ENCODE results near the gene CLPTM1L.
"Not testable (repeated sequence)": the region's sequence is repeated elsewhere in the genome, so short reads cannot be mapped to it uniquely, and the experiment has no call there.

The CLPTM1L gene

DNA sequence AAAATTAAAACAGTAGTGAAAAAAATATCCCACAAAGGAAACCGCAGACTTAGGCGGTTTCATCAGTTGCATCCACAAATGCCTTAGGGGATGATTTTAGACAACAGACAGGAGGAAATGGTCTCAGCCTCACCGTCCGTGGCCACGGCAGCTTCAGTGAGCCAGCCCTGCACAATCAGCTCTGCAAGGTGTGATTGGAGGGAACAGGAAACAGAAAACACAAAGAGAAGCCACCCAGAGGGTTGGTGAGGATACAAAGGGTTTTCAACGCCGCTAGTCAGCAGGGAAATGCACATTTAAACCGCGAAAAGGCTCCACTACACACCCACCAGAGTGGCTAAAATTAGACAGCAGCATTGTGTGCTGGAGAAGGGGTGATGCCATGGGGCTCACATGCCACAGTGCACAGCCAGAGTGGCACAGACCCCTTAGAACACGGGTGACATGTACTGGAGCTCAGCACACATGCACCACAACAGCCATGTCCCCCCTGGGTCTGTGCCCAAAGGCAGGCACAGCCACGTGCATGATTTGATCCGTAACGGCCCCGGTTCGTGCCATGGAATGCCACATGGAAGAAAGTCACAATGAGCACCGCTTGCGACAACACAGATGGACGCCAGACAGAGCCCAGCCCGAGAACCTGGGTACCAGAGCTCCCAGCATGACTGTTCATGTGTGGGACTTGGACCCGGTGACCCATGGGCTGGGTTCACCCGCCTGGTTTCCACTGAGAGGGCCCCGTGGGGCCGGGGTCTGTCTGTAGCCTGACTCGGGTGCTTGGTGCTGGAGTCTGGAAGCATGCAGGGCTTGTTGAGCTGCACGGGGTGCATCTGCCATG is 31.7 kb downstream of the CLPTM1L start:
- DNase-seq (ENCODE audit: low spot score), result no peak

- no peak for DNase-seq (ENCODE audit: low spot score)
Measured at GRCh38 chr5:1312206-1312605, 32.7 kb downstream of the CLPTM1L start.

GRCh38 chr5:1311439-1312055 is 33.4 kb downstream of the CLPTM1L start:
- no peak for DNase-seq (ENCODE audit: low spot score)

- DNase-seq (ENCODE audit: low spot score), result no peak
Measured at GRCh38 chr5:1310118-1310517, 34.8 kb downstream of the CLPTM1L start.

DNA sequence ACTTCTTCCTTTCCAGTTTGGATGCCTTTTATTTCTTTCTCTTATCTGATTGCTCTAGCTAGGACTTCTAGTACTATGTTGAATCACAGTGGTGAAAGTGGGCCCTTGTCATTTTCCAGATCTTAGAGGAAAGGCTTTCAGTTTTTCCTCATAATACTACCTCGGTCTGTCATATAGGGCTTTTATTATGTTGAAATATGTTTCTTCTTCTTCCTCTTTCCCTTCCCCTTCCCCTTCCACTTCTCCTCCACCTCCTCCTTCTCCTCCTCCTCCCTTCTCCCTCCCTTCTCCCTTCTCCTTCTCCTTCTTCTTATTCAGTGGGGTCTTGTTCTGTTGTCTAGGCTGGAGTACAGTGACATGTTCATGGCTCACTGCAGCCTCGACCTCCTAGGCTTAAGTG is 40.9 kb downstream of the CLPTM1L start:
- DNase-seq (ENCODE audit: low spot score), result no peak

DNA sequence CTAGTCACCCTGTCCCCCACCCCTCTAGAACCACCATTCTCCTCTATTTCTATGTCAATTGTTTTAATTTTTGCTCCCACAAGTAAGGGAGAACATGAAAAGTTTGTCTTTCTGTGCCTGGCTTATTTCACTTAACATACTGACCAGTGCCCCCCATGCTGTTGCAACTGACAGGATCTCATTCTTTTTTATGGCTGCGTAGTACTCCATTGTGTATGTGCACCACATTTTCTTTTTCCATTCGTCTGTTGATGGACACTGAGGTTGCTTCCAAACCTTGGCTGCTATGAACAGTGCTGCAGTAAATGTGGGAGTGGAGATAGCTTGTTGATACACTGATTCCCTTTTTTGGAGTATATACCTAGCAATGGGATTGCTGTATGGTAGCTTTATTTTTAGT is 42.6 kb downstream of the CLPTM1L start:
- DNase-seq (ENCODE audit: low spot score), result no peak

DNA sequence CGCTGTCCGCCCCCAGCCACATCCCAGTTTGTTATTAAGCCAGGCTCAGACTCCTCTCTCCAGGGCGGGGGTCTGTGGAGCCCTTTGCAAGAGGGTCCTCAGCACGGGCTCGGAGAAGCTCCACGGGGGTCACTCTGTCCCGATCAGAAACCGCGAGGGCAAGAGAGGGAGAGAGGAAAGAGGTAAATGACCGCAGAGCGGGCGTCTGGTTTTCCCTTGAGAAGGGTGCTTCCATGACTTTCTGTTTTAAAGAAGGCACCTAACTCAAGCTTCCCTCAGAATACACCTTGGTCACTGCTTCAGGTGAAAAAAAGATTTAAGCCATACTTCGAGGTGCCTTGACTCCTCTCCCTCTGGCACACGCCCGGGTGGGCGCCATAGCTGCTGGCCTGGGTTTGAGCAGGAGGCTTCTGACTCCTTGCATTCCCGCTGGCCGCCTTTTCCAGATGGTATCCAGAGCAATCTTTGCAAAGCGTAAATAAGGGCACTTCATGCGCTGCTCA is 44.3 kb downstream of the CLPTM1L start:
- no peak for DNase-seq (ENCODE audit: low spot score)

GRCh38 chr5:1299961-1300360 is 44.9 kb downstream of the CLPTM1L start:
- no peak for DNase-seq (ENCODE audit: low spot score)

DNA sequence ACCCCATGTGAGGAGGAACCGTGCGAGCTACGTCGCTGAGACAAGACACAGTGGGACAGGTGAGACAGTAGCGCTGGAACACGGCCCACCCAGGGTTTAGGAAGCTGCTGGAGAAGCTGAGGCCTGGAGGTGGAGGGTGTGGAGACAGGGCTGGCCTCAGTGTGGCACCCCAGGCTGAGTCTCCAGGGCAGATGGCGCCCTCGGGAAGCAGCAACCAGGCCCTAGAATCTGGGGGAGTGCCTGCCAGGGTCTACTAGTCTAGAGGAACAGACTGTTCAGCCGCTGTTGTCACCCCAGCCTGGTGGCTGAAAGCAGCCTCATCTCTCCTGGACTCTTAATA is 45.4 kb downstream of the CLPTM1L start:
- DNase-seq (ENCODE audit: low spot score), result no peak

DNA sequence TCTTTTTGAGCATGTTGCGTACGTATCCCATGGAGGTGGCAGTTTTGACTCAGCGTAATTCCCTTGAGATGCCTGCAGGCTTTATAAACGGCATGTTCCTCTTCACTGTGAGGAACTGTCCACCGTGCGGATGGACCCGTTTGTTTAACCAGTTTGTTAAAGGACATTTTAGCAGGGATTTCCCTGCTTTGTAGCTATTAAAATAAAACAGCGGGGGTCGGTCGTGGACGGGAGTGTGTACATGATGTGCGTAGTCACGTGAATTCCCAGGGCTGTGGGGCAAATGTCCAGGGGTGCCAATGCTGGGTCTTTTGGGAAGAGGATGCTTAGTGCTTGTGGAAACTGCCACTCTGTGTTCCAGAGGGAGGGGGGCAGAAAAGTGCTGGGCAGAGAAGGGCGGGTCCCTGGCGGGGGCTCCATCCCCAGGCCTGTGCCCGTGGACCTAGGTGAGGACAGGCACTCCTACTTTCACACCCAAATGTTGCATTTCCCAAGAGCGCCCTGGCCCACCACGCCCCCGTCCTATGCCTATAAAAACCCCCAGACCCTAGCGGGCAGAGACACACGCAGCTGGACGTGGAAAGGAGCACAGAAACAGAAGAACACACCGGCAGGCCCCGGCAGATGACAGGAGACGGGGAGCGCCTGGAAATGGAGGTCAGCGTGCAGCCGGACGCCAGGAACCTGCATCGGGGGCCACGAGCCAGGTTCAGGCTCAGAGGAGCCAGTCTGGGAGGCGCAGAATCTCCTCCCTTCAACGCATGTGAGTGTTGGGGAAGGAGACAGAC is 46.0 kb downstream of the CLPTM1L start:
- DNase-seq (ENCODE audit: low spot score), result no peak

- DNase-seq (ENCODE audit: low spot score), result no peak
Measured at GRCh38 chr5:1298067-1298551, 46.8 kb downstream of the CLPTM1L start.

- DNase-seq (ENCODE audit: low spot score), result no peak
Measured at GRCh38 chr5:1297243-1297642, 47.7 kb downstream of the CLPTM1L start.

DNA sequence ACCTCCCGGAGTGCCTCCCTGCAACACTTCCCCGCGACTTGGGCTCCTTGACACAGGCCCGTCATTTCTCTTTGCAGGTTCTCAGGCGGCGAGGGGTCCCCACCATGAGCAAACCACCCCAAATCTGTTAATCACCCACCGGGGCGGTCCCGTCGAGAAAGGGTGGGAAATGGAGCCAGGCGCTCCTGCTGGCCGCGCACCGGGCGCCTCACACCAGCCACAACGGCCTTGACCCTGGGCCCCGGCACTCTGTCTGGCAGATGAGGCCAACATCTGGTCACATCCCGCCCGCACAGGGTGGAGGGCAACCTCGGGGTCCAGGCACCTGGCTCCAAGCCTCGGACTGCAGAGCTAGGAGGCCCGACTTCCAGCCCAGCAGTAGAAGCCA is 49.3 kb downstream of the CLPTM1L start:
- no peak for DNase-seq (ENCODE audit: low spot score)

DNA sequence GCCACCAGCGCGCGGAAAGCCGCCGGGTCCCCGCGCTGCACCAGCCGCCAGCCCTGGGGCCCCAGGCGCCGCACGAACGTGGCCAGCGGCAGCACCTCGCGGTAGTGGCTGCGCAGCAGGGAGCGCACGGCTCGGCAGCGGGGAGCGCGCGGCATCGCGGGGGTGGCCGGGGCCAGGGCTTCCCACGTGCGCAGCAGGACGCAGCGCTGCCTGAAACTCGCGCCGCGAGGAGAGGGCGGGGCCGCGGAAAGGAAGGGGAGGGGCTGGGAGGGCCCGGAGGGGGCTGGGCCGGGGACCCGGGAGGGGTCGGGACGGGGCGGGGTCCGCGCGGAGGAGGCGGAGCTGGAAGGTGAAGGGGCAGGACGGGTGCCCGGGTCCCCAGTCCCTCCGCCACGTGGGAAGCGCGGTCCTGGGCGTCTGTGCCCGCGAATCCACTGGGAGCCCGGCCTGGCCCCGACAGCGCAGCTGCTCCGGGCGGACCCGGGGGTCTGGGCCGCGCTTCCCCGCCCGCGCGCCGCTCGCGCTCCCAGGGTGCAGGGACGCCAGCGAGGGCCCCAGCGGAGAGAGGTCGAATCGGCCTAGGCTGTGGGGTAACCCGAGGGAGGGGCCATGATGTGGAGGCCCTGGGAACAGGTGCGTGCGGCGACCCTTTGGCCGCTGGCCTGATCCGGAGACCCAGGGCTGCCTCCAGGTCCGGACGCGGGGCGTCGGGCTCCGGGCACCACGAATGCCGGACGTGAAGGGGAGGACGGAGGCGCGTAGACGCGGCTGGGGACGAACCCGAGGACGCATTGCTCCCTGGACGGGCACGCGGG is 49.9 kb downstream of the CLPTM1L start, which contains the start of gene TERT:
TSS of gene TERT (minus strand) at position 234 of the 815 bp plus-strand sequence. CDS start at position 155, 79 bp downstream.
- DNase-seq (ENCODE audit: low spot score), result peak; percentile 65

DNA sequence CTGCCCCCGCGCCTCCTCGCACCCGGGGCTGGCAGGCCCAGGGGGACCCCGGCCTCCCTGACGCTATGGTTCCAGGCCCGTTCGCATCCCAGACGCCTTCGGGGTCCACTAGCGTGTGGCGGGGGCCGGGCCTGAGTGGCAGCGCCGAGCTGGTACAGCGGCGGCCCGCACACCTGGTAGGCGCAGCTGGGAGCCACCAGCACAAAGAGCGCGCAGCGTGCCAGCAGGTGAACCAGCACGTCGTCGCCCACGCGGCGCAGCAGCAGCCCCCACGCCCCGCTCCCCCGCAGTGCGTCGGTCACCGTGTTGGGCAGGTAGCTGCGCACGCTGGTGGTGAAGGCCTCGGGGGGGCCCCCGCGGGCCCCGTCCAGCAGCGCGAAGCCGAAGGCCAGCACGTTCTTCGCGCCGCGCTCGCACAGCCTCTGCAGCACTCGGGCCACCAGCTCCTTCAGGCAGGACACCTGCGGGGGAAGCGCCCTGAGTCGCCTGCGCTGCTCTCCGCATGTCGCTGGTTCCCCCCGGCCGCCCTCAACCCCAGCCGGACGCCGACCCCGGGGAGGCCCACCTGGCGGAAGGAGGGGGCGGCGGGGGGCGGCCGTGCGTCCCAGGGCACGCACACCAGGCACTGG is 50.6 kb downstream of the CLPTM1L start:
- no peak for DNase-seq (ENCODE audit: low spot score)

GRCh38 chr5:1293416-1294205 is 51.3 kb downstream of the CLPTM1L start:
- DNase-seq (ENCODE audit: low spot score), result no peak

DNA sequence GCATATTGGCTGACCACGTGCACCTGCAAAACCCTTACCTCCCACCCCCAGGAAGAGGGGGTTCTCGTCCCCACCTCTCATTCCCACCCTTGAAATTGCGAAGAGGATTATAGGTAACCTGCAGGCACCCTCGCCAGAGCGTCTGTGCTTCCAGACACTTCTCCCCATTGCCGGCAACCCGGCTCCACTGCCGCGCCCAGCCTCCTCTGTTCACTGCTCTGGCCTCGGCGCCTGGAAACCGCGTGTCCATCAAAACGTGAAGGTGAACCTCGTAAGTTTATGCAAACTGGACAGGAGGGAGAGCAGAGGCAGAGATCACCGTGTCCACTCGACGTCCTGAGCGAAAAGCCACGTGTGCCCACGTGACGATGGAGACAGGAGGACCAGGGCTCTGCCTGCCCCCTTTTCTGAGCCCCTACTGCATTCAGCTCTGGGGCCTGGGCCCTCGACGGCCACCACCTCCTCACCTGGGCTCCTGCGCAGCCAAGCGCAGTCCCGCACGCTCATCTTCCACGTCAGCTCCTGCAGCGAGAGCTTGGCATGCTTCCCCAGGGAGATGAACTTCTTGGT is 52.0 kb downstream of the CLPTM1L start:
- DNase-seq (ENCODE audit: low spot score), result no peak

- no peak for DNase-seq (ENCODE audit: low spot score)
Measured at GRCh38 chr5:1292139-1292538, 52.8 kb downstream of the CLPTM1L start.

- DNase-seq (ENCODE audit: low spot score), result no peak
Measured at GRCh38 chr5:1291611-1292080, 53.3 kb downstream of the CLPTM1L start.

DNA sequence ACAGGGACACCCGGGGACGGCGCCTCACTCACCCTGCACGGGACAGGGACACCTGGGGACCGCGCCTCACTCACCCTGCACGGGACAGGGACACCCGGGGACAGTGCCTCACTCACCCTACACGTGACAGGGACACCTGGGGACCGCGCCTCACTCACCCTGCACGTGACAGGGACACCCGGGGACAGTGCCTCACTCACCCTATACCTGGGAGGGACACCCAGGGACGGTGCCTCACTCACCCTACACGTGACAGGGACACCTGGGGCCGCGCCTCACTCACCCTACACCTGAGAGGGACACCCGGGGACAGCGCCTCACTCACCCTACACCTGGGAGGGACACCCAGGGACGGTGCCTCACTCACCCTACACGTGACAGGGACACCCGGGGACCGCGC is 53.9 kb downstream of the CLPTM1L start:
- DNase-seq (ENCODE audit: low spot score), result not testable (repeated sequence)
